HG03159 (cell line): ENCODE measurements around the gene BICD1.

ENCODE experiments used
- ATAC-seq: cut with Tn5 transposase; IDR thresholded peaks from one replicate; pipeline ENCODE4 v1.9.1; 2021; ENCODE audit warnings: mild to moderate bottlenecking, moderate library complexity; ENCODE audit not compliant: unreplicated experiment

Gene BICD1

GRCh38 chr12:32100888-32101287 is 5.8 kb upstream of the BICD1 start:
- no peak for ATAC-seq

GRCh38 chr12:32102234-32102633 is 4.4 kb upstream of the BICD1 start:
- ATAC-seq: no peak

- ATAC-seq: no peak
Measured at GRCh38 chr12:32104572-32105355, 1.9 kb upstream of the BICD1 start.

GRCh38 chr12:32105986-32106516 is 596 bp upstream of the BICD1 start:
- peak; percentile 2 for ATAC-seq

GRCh38 chr12:32107359-32108267 is 966 bp downstream of the BICD1 start:
- peak; percentile 14 for ATAC-seq

- ATAC-seq: no peak
Measured at GRCh38 chr12:32108787-32109186, 2.1 kb downstream of the BICD1 start.

GRCh38 chr12:32110417-32110816 is 3.8 kb downstream of the BICD1 start:
- no peak for ATAC-seq

- ATAC-seq: no peak
Measured at GRCh38 chr12:32110942-32111341, 4.3 kb downstream of the BICD1 start.

- ATAC-seq: no peak
Measured at GRCh38 chr12:32115404-32116104, 8.9 kb downstream of the BICD1 start.

GRCh38 chr12:32116897-32117296 is 10.2 kb downstream of the BICD1 start:
- no peak for ATAC-seq

- no peak for ATAC-seq
Measured at GRCh38 chr12:32117316-32117715, 10.7 kb downstream of the BICD1 start.

GRCh38 chr12:32118806-32119205 is 12.2 kb downstream of the BICD1 start:
- ATAC-seq: no peak

GRCh38 chr12:32120419-32120818 is 13.8 kb downstream of the BICD1 start:
- ATAC-seq: peak; percentile 88

- no peak for ATAC-seq
Measured at GRCh38 chr12:32124637-32125036, 18.0 kb downstream of the BICD1 start.

- ATAC-seq: no peak
Measured at GRCh38 chr12:32125455-32126084, 18.9 kb downstream of the BICD1 start.

GRCh38 chr12:32126720-32127119 is 20.1 kb downstream of the BICD1 start:
- ATAC-seq: no peak

- no peak for ATAC-seq
Measured at GRCh38 chr12:32131666-32132065, 25.0 kb downstream of the BICD1 start.

- ATAC-seq: peak; percentile 61
Measured at GRCh38 chr12:32134101-32134888, 27.6 kb downstream of the BICD1 start.

- ATAC-seq: no peak
Measured at GRCh38 chr12:32135967-32136366, 29.3 kb downstream of the BICD1 start.

- no peak for ATAC-seq
Measured at GRCh38 chr12:32136404-32136803, 29.8 kb downstream of the BICD1 start.
